WI38 (cell line): ENCODE data around the gene DTL.

Experiments used
- H3K4me3 ChIP-seq: 2 replicates; pipeline ENCODE4 v1.5.1; 2011; ENCODE audit warnings: low read depth, mild to moderate bottlenecking, control low read depth, low read length
- CTCF ChIP-seq: IDR thresholded peaks from 2 replicates; pipeline ENCODE4 v1.5.1; 2012; ENCODE audit warnings: low read depth, mild to moderate bottlenecking, control low read depth, low read length

DTL gene

GRCh38 chr1:212077028-212077427 lies 41.5 kb downstream of the DTL start:
- no peak for TF ChIP-seq CTCF
- no peak overlapping the region for H3K4me3 ChIP-seq

GRCh38 chr1:212078826-212079225 lies 43.3 kb downstream of the DTL start:
- no peak overlapping the region for H3K4me3 ChIP-seq
- TF ChIP-seq CTCF = no peak

- no peak for TF ChIP-seq CTCF
- no peak overlapping the region for H3K4me3 ChIP-seq
Observed at GRCh38 chr1:212082765-212083406, 47.3 kb downstream of the DTL start.

- TF ChIP-seq CTCF = no peak
- no peak overlapping the region for H3K4me3 ChIP-seq
Observed at GRCh38 chr1:212089560-212090163, 54.1 kb downstream of the DTL start.

- TF ChIP-seq CTCF = no peak
- H3K4me3 ChIP-seq = no peak overlapping the region
Observed at GRCh38 chr1:212091438-212092121, 56.0 kb downstream of the DTL start.

- H3K4me3 ChIP-seq = no peak overlapping the region
- TF ChIP-seq CTCF = no peak
Observed at GRCh38 chr1:212097360-212097759, 61.8 kb downstream of the DTL start.

GRCh38 chr1:212098310-212098709 lies 62.8 kb downstream of the DTL start:
- H3K4me3 ChIP-seq = no peak overlapping the region
- TF ChIP-seq CTCF = no peak
